Neural cell (in vitro differentiated cells): Measurements from ENCODE around the gene HS3ST3A1. TPM values are rescaled to one million over a fixed set of nuclear protein-coding genes. Genes with fewer than 3 reads are reported as not detected.

Experiments
- H2AFZ ChIP-seq: fragments of 200-600, 300-800 bp; sonication (generic), shearing (Covaris generic); 2 replicates; pipeline ENCODE4 v1.6.0; 2014; ENCODE audit warnings: low read depth, mild to moderate bottlenecking, antibody characterized with exemption, low read length, moderate library complexity
- H3F3A ChIP-seq: fragments of 200-600 bp; shearing (Covaris generic); 2 replicates; pipeline ENCODE4 v1.6.1; 2016; ENCODE audit warnings: mild to moderate bottlenecking, moderate library complexity, mixed read lengths, antibody characterized with exemption, low read length; ENCODE audit not compliant: insufficient read depth, poor library complexity, severe bottlenecking
- H3K27ac ChIP-seq: fragments of 200-600, 300-800 bp; sonication (generic), shearing (Covaris generic); 2 replicates; pipeline ENCODE4 v1.5.1; 2014; ENCODE audit warnings: mild to moderate bottlenecking, low read length, moderate library complexity
- H3K27me3 ChIP-seq: fragments of 300-800, 200-600 bp; sonication (generic), shearing (Covaris generic); 2 replicates; pipeline ENCODE4 v1.6.0; 2014; ENCODE audit warnings: mild to moderate bottlenecking, low read depth, low read length, moderate library complexity; ENCODE audit not compliant: insufficient read depth
- H3K36me3 ChIP-seq: fragments of 300-800, 200-600 bp; sonication (generic), shearing (Covaris generic); 2 replicates; pipeline ENCODE4 v1.5.1; 2014; ENCODE audit warnings: mild to moderate bottlenecking, antibody characterized with exemption, low read length, moderate library complexity; ENCODE audit not compliant: insufficient read depth
- H3K4me2 ChIP-seq: fragments of 300-800, 200-600 bp; sonication (generic), shearing (Covaris generic); 2 replicates; pipeline ENCODE4 v1.6.0; 2014; ENCODE audit warnings: mild to moderate bottlenecking, low read length
- H3K4me3 ChIP-seq: fragments of 300-800, 200-600 bp; sonication (generic), shearing (Covaris generic); 2 replicates; pipeline ENCODE4 v1.5.1; 2014; ENCODE audit warnings: mild to moderate bottlenecking, low read length, moderate library complexity
- H3K79me2 ChIP-seq: fragments of 200-600 bp; shearing (Covaris generic); replicated peaks from 2 replicates; pipeline ENCODE4 v1.6.0; 2014; ENCODE audit warnings: mild to moderate bottlenecking, low read length, moderate library complexity; ENCODE audit not compliant: insufficient read depth
- H3K9ac ChIP-seq: fragments of 300-800, 200-600 bp; sonication (generic), shearing (Covaris generic); 2 replicates; pipeline ENCODE4 v1.6.1; 2016; ENCODE audit warnings: mild to moderate bottlenecking, low read length, mixed read lengths
- H3K9me2 ChIP-seq: fragments of 200-600 bp; shearing (Covaris generic); 2 replicates; pipeline ENCODE4 v1.6.1; 2016; ENCODE audit warnings: mild to moderate bottlenecking, low read length, mixed read lengths; ENCODE audit not compliant: insufficient read depth
- H3K9me3 ChIP-seq: fragments of 200-600, 300-800 bp; sonication (generic), shearing (Covaris generic); 2 replicates; pipeline ENCODE4 v1.6.1; 2016; ENCODE audit warnings: mild to moderate bottlenecking, mixed run types, low read length, moderate library complexity, mixed read lengths
- H4K20me1 ChIP-seq: fragments of 200-600 bp; shearing (Covaris generic); 2 replicates; pipeline ENCODE4 v1.6.1; 2016; ENCODE audit warnings: mild to moderate bottlenecking, mixed run types; ENCODE audit not compliant: insufficient read depth
- CTCF ChIP-seq: fragments of 450-650 bp; IDR thresholded peaks from 2 replicates; pipeline ENCODE4 v1.5.1; 2014; ENCODE audit warnings: antibody characterized with exemption, mild to moderate bottlenecking, moderate library complexity; ENCODE audit not compliant: poor library complexity, severe bottlenecking
- EP300 ChIP-seq: fragments of 450-650 bp; conservative IDR thresholded peaks from 2 replicates; pipeline ENCODE4 v1.6.1; 2014; ENCODE audit warnings: antibody characterized with exemption, mild to moderate bottlenecking, moderate library complexity; ENCODE audit not compliant: poor library complexity, severe bottlenecking
- EZH2 ChIP-seq: fragments of 200-600, 300-800 bp; shearing (Covaris generic), sonication (generic); IDR thresholded peaks from 2 replicates; pipeline ENCODE4 v1.6.1; 2014; ENCODE audit warnings: antibody characterized with exemption, low read length, borderline replicate concordance, mild to moderate bottlenecking; ENCODE audit not compliant: insufficient read depth, poor library complexity, severe bottlenecking
- MXI1 ChIP-seq: fragments of 450-650 bp; conservative IDR thresholded peaks from 2 replicates; pipeline ENCODE4 v1.6.1; 2014; ENCODE audit warnings: antibody characterized with exemption, mild to moderate bottlenecking; ENCODE audit not compliant: poor library complexity, severe bottlenecking
- POLR2AphosphoS5 ChIP-seq: IDR thresholded peaks from 2 replicates; pipeline ENCODE4 v1.6.1; 2012
- RAD21 ChIP-seq: fragments of 450-650 bp; conservative IDR thresholded peaks from 2 replicates; pipeline ENCODE4 v1.6.1; 2014; ENCODE audit warnings: antibody characterized with exemption, mild to moderate bottlenecking, moderate library complexity
- REST ChIP-seq: IDR thresholded peaks from 2 replicates; pipeline ENCODE4 v1.6.1; 2012; ENCODE audit warnings: borderline replicate concordance
- SMC3 ChIP-seq: fragments of 450-650 bp; conservative IDR thresholded peaks from 2 replicates; pipeline ENCODE4 v1.6.1; 2014; ENCODE audit warnings: antibody characterized with exemption, mild to moderate bottlenecking, moderate library complexity; ENCODE audit not compliant: poor library complexity
- TAF1 ChIP-seq: IDR thresholded peaks from 2 replicates; pipeline ENCODE4 v1.6.1; 2012; ENCODE audit warnings: low read depth
- polyA plus RNA-seq: library from polyadenylated mRNA; depleted of rRNA; stranded (reverse); fragments of >200 nt; gene quantifications from 2 replicates; pipeline ENCODE4 v1.2.3, GENCODE V29; 2014

The HS3ST3A1 gene
- polyA plus RNA-seq, 1 donor from 2014 or later, result 0.56 TPM

GRCh38 chr17:13598353-13599167, 3.2 kb downstream of the HS3ST3A1 start:
- H3F3A ChIP-seq, result no peaks in the 10 kb centered on the region
- H3K4me3 ChIP-seq, result no peak overlapping the region
- no peaks in the 10 kb centered on the region for H3K79me2 ChIP-seq
- no peak overlapping the region for H3K27ac ChIP-seq
- no peak overlapping the region for H2AFZ ChIP-seq
- peaks cover 45% of the 10 kb centered on the region for H3K27me3 ChIP-seq
- no peaks in the 10 kb centered on the region for H3K36me3 ChIP-seq
- H3K9ac ChIP-seq, result no peak overlapping the region
- H3K9me2 ChIP-seq, result no peaks in the 10 kb centered on the region
- no peak overlapping the region for H3K4me2 ChIP-seq
- no peaks in the 10 kb centered on the region for H4K20me1 ChIP-seq
- TF ChIP-seq EP300 (no peak), EZH2 (no peak), MXI1 (no peak), CTCF (no peak), TAF1 (no peak), SMC3 (no peak), POLR2AphosphoS5 (no peak), REST (no peak), RAD21 (no peak)
- H3K9me3 ChIP-seq, result no peaks in the 10 kb centered on the region

- H3K27me3 ChIP-seq, result peaks cover 43% of the 10 kb centered on the region
- H3F3A ChIP-seq, result no peaks in the 10 kb centered on the region
- H3K27ac ChIP-seq, result no peak overlapping the region
- H4K20me1 ChIP-seq, result no peaks in the 10 kb centered on the region
- H3K9me2 ChIP-seq, result no peaks in the 10 kb centered on the region
- no peaks in the 10 kb centered on the region for H3K9me3 ChIP-seq
- no peaks in the 10 kb centered on the region for H3K36me3 ChIP-seq
- H3K4me3 ChIP-seq, result no peak overlapping the region
- H3K79me2 ChIP-seq, result no peaks in the 10 kb centered on the region
- no peak overlapping the region for H3K4me2 ChIP-seq
- H2AFZ ChIP-seq, result no peak overlapping the region
- no peak overlapping the region for H3K9ac ChIP-seq
- TF ChIP-seq POLR2AphosphoS5, result no peak
- peak; percentile 82 for TF ChIP-seq SMC3
- TF ChIP-seq CTCF, result peak; percentile 72
- TF ChIP-seq RAD21, result peak; percentile 74
- TF ChIP-seq MXI1, result no peak
Observed at GRCh38 chr17:13597723-13598347, 3.9 kb downstream of the HS3ST3A1 start.
